Spinal cord (tissue), 10 donors: ENCODE measurements around the gene FHAD1. TPM values are rescaled to one million over a fixed set of nuclear protein-coding genes. Genes with fewer than 3 reads are reported as not detected.

Source experiments
- DNase-seq, 6 donors: peaks; one replicate each; pipeline versions ENCODE4 v3.0.0 to v3.0.0-alpha.2; 2013 to 2015; ENCODE audit warnings: low spot score in 6 of 6, low read depth in 4 of 6
- H3K27ac ChIP-seq: one replicate; pipeline ENCODE4 v1.5.1; 2013; ENCODE audit warnings: low read depth, low read length, control low read depth
- H3K27me3 ChIP-seq: one replicate; pipeline ENCODE4 v1.6.1; 2013; ENCODE audit warnings: low read length; ENCODE audit not compliant: control insufficient read depth, insufficient read depth
- H3K36me3 ChIP-seq: one replicate; pipeline ENCODE4 v1.6.1; 2013; ENCODE audit warnings: low read length; ENCODE audit not compliant: control insufficient read depth, insufficient read depth
- H3K4me1 ChIP-seq: one replicate; pipeline ENCODE4 v1.6.1; 2013; ENCODE audit warnings: low read length; ENCODE audit not compliant: control insufficient read depth, insufficient read depth
- H3K4me3 ChIP-seq: one replicate; pipeline ENCODE4 v1.5.1; 2013; ENCODE audit warnings: low read depth, low read length, control low read depth
- H3K9me3 ChIP-seq: one replicate; pipeline ENCODE4 v1.6.1; 2013; ENCODE audit warnings: low read length; ENCODE audit not compliant: control insufficient read depth, insufficient read depth
- WGBS: methylation state at CpG from one replicate; pipeline ENCODE4 v1.1.5; 2013; ENCODE audit warnings: missing lambda C conversion rate; ENCODE audit not compliant: insufficient coverage; 5-methylcytosine and 5-hydroxymethylcytosine counted together
- polyA plus RNA-seq, 2 donors: library from polyadenylated mRNA; unstranded; fragments of 120-200 nt; gene quantifications; one replicate each; pipeline ENCODE4 v1.2.1, GENCODE V29; 2013; ENCODE audit not compliant: insufficient read length in 2 of 2
- total RNA-seq, 2 donors: library from RNA; depleted of rRNA in 1 of 2; stranded (reverse); fragments of 120-200 nt in 1 of 2; fragments of >200 nt in 1 of 2; gene quantifications; one replicate each; pipeline versions ENCODE4 v1.2.3 to v1.2.4, GENCODE V29; 2013 to 2014
- donor health status: healthy.

FHAD1 gene
- total and polyA plus RNA-seq, 4 donors = 3.1 to 9.9 (median 7.7) TPM

- peaks cover 23% of the 10 kb centered on the region for H3K4me1 ChIP-seq
- no peak overlapping the region for H3K27ac ChIP-seq
- H3K36me3 ChIP-seq = peaks cover 15% of the 10 kb centered on the region
- no CpG with 5 or more reads among the region's 1 CpG for WGBS
- H3K27me3 ChIP-seq = no peaks in the 10 kb centered on the region
- no peak overlapping the region for H3K4me3 ChIP-seq
- DNase-seq = no peak
- peaks cover 4% of the 10 kb centered on the region for H3K9me3 ChIP-seq
Observed at GRCh38 chr1:15217654-15218053, 29.4 kb upstream of the FHAD1 start.

- WGBS = 35% methylated on average over 2 of the region's 6 CpGs
Observed at GRCh38 chr1:15218287-15219279, 28.4 kb upstream of the FHAD1 start.

GRCh38 chr1:15219280-15220023 is 27.6 kb upstream of the FHAD1 start:
- no peak for DNase-seq
- Histone ChIP-seq H3K36me3 (peaks cover 15% of the 10 kb centered on the region), H3K4me3 (no peak overlapping the region), H3K4me1 (peaks cover 9% of the 10 kb centered on the region), H3K27ac (no peak overlapping the region), H3K27me3 (no peaks in the 10 kb centered on the region), H3K9me3 (peaks cover 4% of the 10 kb centered on the region)
- 96% methylated on average over 22 of the region's 22 CpGs for WGBS

More at GRCh38 chr1:15218287-15219279, 28.4 kb upstream of the FHAD1 start:
- Histone ChIP-seq H3K27me3 (no peaks in the 10 kb centered on the region), H3K9me3 (peaks cover 4% of the 10 kb centered on the region), H3K4me3 (no peak overlapping the region), H3K27ac (no peak overlapping the region), H3K36me3 (peaks cover 15% of the 10 kb centered on the region), H3K4me1 (peaks cover 17% of the 10 kb centered on the region)
- DNase-seq = no peak

- Histone ChIP-seq H3K4me3 (no peak overlapping the region), H3K36me3 (peaks cover 11% of the 10 kb centered on the region), H3K9me3 (peaks cover 4% of the 10 kb centered on the region), H3K4me1 (peaks cover 4% of the 10 kb centered on the region), H3K27me3 (no peaks in the 10 kb centered on the region), H3K27ac (no peak overlapping the region)
- no peak for DNase-seq
- WGBS = 80% methylated on average over 3 of the region's 12 CpGs
Observed at GRCh38 chr1:15220024-15220392, 27.0 kb upstream of the FHAD1 start.

GRCh38 chr1:15220825-15221431 is 26.1 kb upstream of the FHAD1 start:
- Histone ChIP-seq H3K27ac (no peak overlapping the region), H3K36me3 (peaks cover 8% of the 10 kb centered on the region)
- 85% methylated on average over 5 of the region's 7 CpGs for WGBS

GRCh38 chr1:15222653-15223303 is 24.2 kb upstream of the FHAD1 start:
- H3K4me1 ChIP-seq = no peaks in the 10 kb centered on the region
- H3K36me3 ChIP-seq = peaks cover 8% of the 10 kb centered on the region
- H3K9me3 ChIP-seq = peaks cover 4% of the 10 kb centered on the region
- H3K27ac ChIP-seq = no peak overlapping the region
- H3K27me3 ChIP-seq = no peaks in the 10 kb centered on the region
- no peak for DNase-seq
- no peak overlapping the region for H3K4me3 ChIP-seq
- WGBS = 94% methylated on average over 4 of the region's 4 CpGs

More at GRCh38 chr1:15220825-15221431, 26.1 kb upstream of the FHAD1 start:
- no peak for DNase-seq
- peaks cover 4% of the 10 kb centered on the region for H3K9me3 ChIP-seq
- H3K4me1 ChIP-seq = no peaks in the 10 kb centered on the region
- no peaks in the 10 kb centered on the region for H3K27me3 ChIP-seq
- no peak overlapping the region for H3K4me3 ChIP-seq

- no peaks in the 10 kb centered on the region for H3K4me1 ChIP-seq
- no peaks in the 10 kb centered on the region for H3K27me3 ChIP-seq
- H3K9me3 ChIP-seq = no peaks in the 10 kb centered on the region
- no peak overlapping the region for H3K4me3 ChIP-seq
- DNase-seq = no peak
- 84% methylated on average over 8 of the region's 8 CpGs for WGBS
- no peak overlapping the region for H3K27ac ChIP-seq
- peaks cover 5% of the 10 kb centered on the region for H3K36me3 ChIP-seq
Observed at GRCh38 chr1:15224259-15224869, 22.7 kb upstream of the FHAD1 start.

- Histone ChIP-seq H3K27ac (no peak overlapping the region), H3K9me3 (no peaks in the 10 kb centered on the region), H3K4me3 (no peak overlapping the region), H3K4me1 (no peaks in the 10 kb centered on the region), H3K27me3 (no peaks in the 10 kb centered on the region), H3K36me3 (no peaks in the 10 kb centered on the region)
- 75% methylated on average over 3 of the region's 4 CpGs for WGBS
- no peak for DNase-seq
Observed at GRCh38 chr1:15224974-15225373, 22.0 kb upstream of the FHAD1 start.

GRCh38 chr1:15225461-15225860 is 21.6 kb upstream of the FHAD1 start:
- no peak overlapping the region for H3K4me3 ChIP-seq
- no peaks in the 10 kb centered on the region for H3K4me1 ChIP-seq
- no peaks in the 10 kb centered on the region for H3K9me3 ChIP-seq
- WGBS = 86% methylated on average over 4 of the region's 4 CpGs
- no peak for DNase-seq
- no peaks in the 10 kb centered on the region for H3K27me3 ChIP-seq
- no peak overlapping the region for H3K27ac ChIP-seq
- no peaks in the 10 kb centered on the region for H3K36me3 ChIP-seq
